ENCODE data around the gene FAM98B.

Gene FAM98B

GRCh38 chr15:38508647-38509046 is 54.7 kb downstream of the FAM98B start:
- no peak overlapping the region for H2AFZ ChIP-seq (ENCODE audit: insufficient read depth, low read length, poor library complexity)
- no peaks in the 10 kb centered on the region for H3K79me1 ChIP-seq (ENCODE audit: low read length)
- no peak for DNase-seq
- H3K27ac ChIP-seq (ENCODE audit: low read depth, low read length), result no peak overlapping the region
- no peaks in the 10 kb centered on the region for H3K27me3 ChIP-seq (ENCODE audit: insufficient read depth, low read length)
- no peak overlapping the region for H4K91ac ChIP-seq (ENCODE audit: low read depth, low read length)
- H3K79me2 ChIP-seq (ENCODE audit: control insufficient read depth, insufficient read depth, low read length, poor library complexity), result no peaks in the 10 kb centered on the region
- H3K9me3 ChIP-seq (ENCODE audit: insufficient read depth, low read depth, low read length), result no peaks in the 10 kb centered on the region
- H2BK120ac ChIP-seq (ENCODE audit: insufficient read depth, low read length, poor library complexity), result no peak overlapping the region
- no CpG with 5 or more reads among the region's 3 CpGs for WGBS (ENCODE audit: extremely low coverage, insufficient coverage, insufficient read length)
- H2BK5ac ChIP-seq (ENCODE audit: low read depth, low read length, poor library complexity), result no peak overlapping the region
- no peak overlapping the region for H3K23ac ChIP-seq (ENCODE audit: low read length)
- H2AK5ac ChIP-seq (ENCODE audit: low read length), result no peak overlapping the region
- H3K4me1 ChIP-seq (ENCODE audit: control insufficient read depth in 1 of 2, insufficient read depth in 2 of 2, low read length in 2 of 2), result no peaks in the 10 kb centered on the region
- no peak overlapping the region for H3K14ac ChIP-seq (ENCODE audit: low read length)
- H4K12ac ChIP-seq (ENCODE audit: low read depth, low read length), result no peak overlapping the region
- H3K4ac ChIP-seq (ENCODE audit: low read depth, low read length), result no peak overlapping the region
- no peak overlapping the region for H2BK12ac ChIP-seq (ENCODE audit: low read length)
- no peak overlapping the region for H4K8ac ChIP-seq (ENCODE audit: low read depth, low read length)
- H3K4me2 ChIP-seq (ENCODE audit: low read length), result no peak overlapping the region
- H3K36me3 ChIP-seq (ENCODE audit: control insufficient read depth in 1 of 2, insufficient read depth in 2 of 2, low read length in 2 of 2), result peaks cover 15 to 39% of the 10 kb centered on the region in 2 experiments
- H3K4me3 ChIP-seq (ENCODE audit: low read depth, low read length), result no peak overlapping the region
- no peak overlapping the region for H3K9ac ChIP-seq (ENCODE audit: low read length)
- H3K18ac ChIP-seq (ENCODE audit: low read length), result no peak overlapping the region

GRCh38 chr15:38509152-38509551 is 55.2 kb downstream of the FAM98B start:
- Histone ChIP-seq H3K4me1 (ENCODE audit: control insufficient read depth in 1 of 2, insufficient read depth in 2 of 2, low read length in 2 of 2) (no peaks in the 10 kb centered on the region), H2AK5ac (ENCODE audit: low read length) (no peak overlapping the region), H2BK12ac (ENCODE audit: low read length) (no peak overlapping the region), H3K9me3 (ENCODE audit: insufficient read depth, low read depth, low read length) (no peaks in the 10 kb centered on the region), H3K27me3 (ENCODE audit: insufficient read depth, low read length) (no peaks in the 10 kb centered on the region), H2AFZ (ENCODE audit: insufficient read depth, low read length, poor library complexity) (no peak overlapping the region), H3K18ac (ENCODE audit: low read length) (no peak overlapping the region), H4K12ac (ENCODE audit: low read depth, low read length) (no peak overlapping the region), H2BK120ac (ENCODE audit: insufficient read depth, low read length, poor library complexity) (no peak overlapping the region), H3K4me3 (ENCODE audit: low read depth, low read length) (no peak overlapping the region), H3K4ac (ENCODE audit: low read depth, low read length) (no peak overlapping the region), H3K9ac (ENCODE audit: low read length) (no peak overlapping the region), H2BK5ac (ENCODE audit: low read depth, low read length, poor library complexity) (no peak overlapping the region), H3K79me1 (ENCODE audit: low read length) (no peaks in the 10 kb centered on the region), H4K8ac (ENCODE audit: low read depth, low read length) (no peak overlapping the region), H3K27ac (ENCODE audit: low read depth, low read length) (no peak overlapping the region), H3K79me2 (ENCODE audit: control insufficient read depth, insufficient read depth, low read length, poor library complexity) (no peaks in the 10 kb centered on the region), H4K91ac (ENCODE audit: low read depth, low read length) (no peak overlapping the region), H3K4me2 (ENCODE audit: low read length) (no peak overlapping the region), H3K36me3 (ENCODE audit: control insufficient read depth in 1 of 2, insufficient read depth in 2 of 2, low read length in 2 of 2) (peaks cover 15 to 42% of the 10 kb centered on the region in 2 experiments), H3K14ac (ENCODE audit: low read length) (no peak overlapping the region), H3K23ac (ENCODE audit: low read length) (no peak overlapping the region)
- peak; percentile 15 to 62 for DNase-seq
- WGBS (ENCODE audit: extremely low coverage, insufficient coverage, insufficient read length), result no CpG with 5 or more reads among the region's 4 CpGs

- Histone ChIP-seq H3K79me2 (ENCODE audit: control insufficient read depth, insufficient read depth, low read length, poor library complexity) (no peaks in the 10 kb centered on the region), H3K4me2 (ENCODE audit: low read length) (no peak overlapping the region), H4K91ac (ENCODE audit: low read depth, low read length) (no peak overlapping the region), H3K9me3 (ENCODE audit: insufficient read depth, low read depth, low read length) (no peaks in the 10 kb centered on the region), H3K9ac (ENCODE audit: low read length) (no peak overlapping the region), H3K4me1 (ENCODE audit: control insufficient read depth in 1 of 2, insufficient read depth in 2 of 2, low read length in 2 of 2) (peaks cover 2 to 13% of the 10 kb centered on the region in 2 experiments), H3K79me1 (ENCODE audit: low read length) (no peaks in the 10 kb centered on the region), H3K27me3 (ENCODE audit: insufficient read depth, low read length) (no peaks in the 10 kb centered on the region), H2BK12ac (ENCODE audit: low read length) (no peak overlapping the region), H2AFZ (ENCODE audit: insufficient read depth, low read length, poor library complexity) (no peak overlapping the region), H3K23ac (ENCODE audit: low read length) (no peak overlapping the region), H3K4me3 (ENCODE audit: low read depth, low read length) (no peak overlapping the region), H3K4ac (ENCODE audit: low read depth, low read length) (no peak overlapping the region), H3K27ac (ENCODE audit: low read depth, low read length) (no peak overlapping the region), H3K18ac (ENCODE audit: low read length) (no peak overlapping the region), H2BK120ac (ENCODE audit: insufficient read depth, low read length, poor library complexity) (no peak overlapping the region), H3K14ac (ENCODE audit: low read length) (no peak overlapping the region), H2BK5ac (ENCODE audit: low read depth, low read length, poor library complexity) (no peak overlapping the region), H3K36me3 (ENCODE audit: control insufficient read depth in 1 of 2, insufficient read depth in 2 of 2, low read length in 2 of 2) (peaks cover 8 to 34% of the 10 kb centered on the region in 2 experiments), H4K8ac (ENCODE audit: low read depth, low read length) (no peak overlapping the region), H4K12ac (ENCODE audit: low read depth, low read length) (no peak overlapping the region), H2AK5ac (ENCODE audit: low read length) (no peak overlapping the region)
- no CpG with 5 or more reads among the region's 1 CpG for WGBS (ENCODE audit: extremely low coverage, insufficient coverage, insufficient read length)
- no peak for DNase-seq
Observed at GRCh38 chr15:38512901-38513300, 59.0 kb downstream of the FAM98B start.

- no peak for DNase-seq
- H4K91ac ChIP-seq (ENCODE audit: low read depth, low read length), result no peak overlapping the region
- no peak overlapping the region for H3K9ac ChIP-seq (ENCODE audit: low read length)
- no peak overlapping the region for H3K18ac ChIP-seq (ENCODE audit: low read length)
- no peaks in the 10 kb centered on the region for H3K79me2 ChIP-seq (ENCODE audit: control insufficient read depth, insufficient read depth, low read length, poor library complexity)
- WGBS (ENCODE audit: extremely low coverage, insufficient coverage, insufficient read length), result no CpG with 5 or more reads among the region's 2 CpGs
- H3K4me2 ChIP-seq (ENCODE audit: low read length), result no peak overlapping the region
- H3K79me1 ChIP-seq (ENCODE audit: low read length), result no peaks in the 10 kb centered on the region
- H3K9me3 ChIP-seq (ENCODE audit: insufficient read depth, low read depth, low read length), result no peaks in the 10 kb centered on the region
- H3K14ac ChIP-seq (ENCODE audit: low read length), result no peak overlapping the region
- no peak overlapping the region for H3K4me3 ChIP-seq (ENCODE audit: low read depth, low read length)
- no peak overlapping the region for H2BK12ac ChIP-seq (ENCODE audit: low read length)
- no peak overlapping the region for H2BK5ac ChIP-seq (ENCODE audit: low read depth, low read length, poor library complexity)
- peak overlapping the region; percentile 7 for H3K27ac ChIP-seq (ENCODE audit: low read depth, low read length)
- no peaks in the 10 kb centered on the region for H3K27me3 ChIP-seq (ENCODE audit: insufficient read depth, low read length)
- no peak overlapping the region for H2AK5ac ChIP-seq (ENCODE audit: low read length)
- no peak overlapping the region for H3K4ac ChIP-seq (ENCODE audit: low read depth, low read length)
- no peak overlapping the region for H4K8ac ChIP-seq (ENCODE audit: low read depth, low read length)
- H3K23ac ChIP-seq (ENCODE audit: low read length), result no peak overlapping the region
- no peak overlapping the region for H2AFZ ChIP-seq (ENCODE audit: insufficient read depth, low read length, poor library complexity)
- no peak overlapping the region for H4K12ac ChIP-seq (ENCODE audit: low read depth, low read length)
- peaks cover 8 to 29% of the 10 kb centered on the region in 2 experiments for H3K36me3 ChIP-seq (ENCODE audit: control insufficient read depth in 1 of 2, insufficient read depth in 2 of 2, low read length in 2 of 2)
- H2BK120ac ChIP-seq (ENCODE audit: insufficient read depth, low read length, poor library complexity), result no peak overlapping the region
- peaks cover 2 to 16% of the 10 kb centered on the region in 2 experiments for H3K4me1 ChIP-seq (ENCODE audit: control insufficient read depth in 1 of 2, insufficient read depth in 2 of 2, low read length in 2 of 2)
Observed at GRCh38 chr15:38514601-38515000, 60.7 kb downstream of the FAM98B start.
